GM19468 (cell line): ENCODE measurements around the gene LAMA1.

ENCODE experiments used
- ATAC-seq: cut with Tn5 transposase; IDR thresholded peaks from one replicate; pipeline ENCODE4 v1.9.1; 2021; ENCODE audit warnings: mild to moderate bottlenecking, moderate library complexity, moderate number of reproducible peaks; ENCODE audit not compliant: unreplicated experiment; ENCODE audit errors: extremely low read depth

LAMA1 gene

DNA sequence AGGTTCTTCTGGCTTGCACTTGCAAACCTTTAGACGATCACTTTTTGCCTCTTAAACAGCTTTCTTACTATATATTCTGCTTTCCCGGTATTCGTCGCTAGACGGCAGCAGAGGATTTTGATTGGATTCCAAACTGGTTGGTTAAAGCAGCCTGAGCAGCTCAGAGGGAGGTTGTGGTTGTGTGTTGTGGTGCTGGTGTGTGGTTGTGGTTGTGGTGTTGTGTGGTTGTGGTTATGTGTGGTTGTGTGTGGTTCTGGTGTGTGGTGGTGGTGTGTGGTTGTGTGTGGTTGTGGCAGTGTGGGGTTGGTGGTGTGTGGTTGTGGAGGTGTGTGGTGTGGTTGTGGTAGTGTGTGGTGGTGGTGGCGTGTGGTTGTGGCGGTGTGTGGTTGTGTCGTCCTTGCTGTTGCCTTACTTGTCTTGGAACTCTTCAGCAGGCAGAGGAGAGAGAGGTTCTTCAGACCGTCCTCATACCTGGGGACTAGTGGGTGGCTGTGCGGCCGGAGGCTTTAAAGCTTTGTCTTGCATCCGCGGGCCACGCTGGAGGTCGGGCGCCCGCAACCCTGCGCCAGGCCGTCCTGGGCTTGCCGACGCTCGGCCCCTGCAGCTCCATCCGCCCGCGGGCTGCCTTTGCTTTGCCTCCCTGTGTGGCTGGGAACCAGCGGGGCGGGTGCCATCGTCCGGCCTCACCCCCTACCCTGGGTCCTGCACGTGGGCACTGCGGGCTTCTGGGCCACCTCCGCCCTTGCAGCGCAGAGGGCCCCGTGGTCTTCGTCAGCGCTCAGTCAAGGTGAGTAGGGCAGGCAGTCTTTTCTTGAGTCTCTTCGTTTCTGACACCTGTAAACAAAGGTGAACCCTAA lies 197.3 kb downstream of the LAMA1 start:
- no peak for ATAC-seq

DNA sequence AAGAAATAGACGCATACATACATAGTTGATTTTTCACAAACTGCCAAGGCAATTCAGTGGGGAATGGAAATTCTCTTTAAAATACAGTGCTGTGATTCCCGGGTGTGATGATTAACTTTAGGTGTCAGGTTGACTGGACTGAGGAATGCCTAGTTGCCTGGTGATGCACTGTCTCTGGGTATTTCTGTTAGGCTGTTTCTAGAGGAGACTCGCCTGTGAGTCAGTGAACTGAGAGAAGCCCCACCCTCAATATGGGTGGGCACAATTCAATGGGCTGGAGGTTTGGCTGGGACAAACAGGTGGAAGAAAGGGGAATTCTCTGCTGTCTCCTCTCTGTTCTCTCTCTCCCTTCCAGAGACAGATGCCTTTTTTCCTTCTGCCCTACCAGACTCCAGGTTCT lies 200.5 kb downstream of the LAMA1 start:
- ATAC-seq, result no peak

DNA sequence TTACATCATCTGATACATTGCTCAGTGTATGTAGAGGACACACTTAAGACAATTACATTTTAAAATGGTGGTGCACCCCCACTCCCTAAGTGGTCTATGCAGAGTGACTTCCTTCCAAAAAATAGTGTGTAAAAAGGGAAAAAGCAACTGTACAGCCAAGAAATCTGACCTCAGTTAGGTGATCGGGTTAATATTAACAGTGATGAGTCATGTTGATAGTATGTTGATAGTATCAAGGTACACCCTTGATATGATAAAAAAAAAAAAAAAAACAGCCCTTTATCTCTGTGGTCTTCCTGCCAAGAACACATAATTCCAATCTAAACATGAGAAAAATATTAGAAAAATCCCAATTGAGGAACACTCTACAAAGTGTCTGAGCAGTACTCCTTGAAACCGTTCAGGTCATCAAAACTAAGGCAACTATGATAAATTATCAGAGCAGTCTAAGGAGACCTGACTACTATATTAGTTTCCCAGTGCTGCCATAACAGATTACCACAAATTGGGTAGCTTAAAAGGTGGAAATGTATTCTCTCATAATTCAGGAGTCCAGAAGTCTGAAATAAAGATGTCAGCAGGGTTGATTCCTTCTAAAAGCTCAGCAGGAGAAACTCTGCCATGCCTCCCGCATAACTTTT lies 216.2 kb downstream of the LAMA1 start:
- no peak for ATAC-seq

DNA sequence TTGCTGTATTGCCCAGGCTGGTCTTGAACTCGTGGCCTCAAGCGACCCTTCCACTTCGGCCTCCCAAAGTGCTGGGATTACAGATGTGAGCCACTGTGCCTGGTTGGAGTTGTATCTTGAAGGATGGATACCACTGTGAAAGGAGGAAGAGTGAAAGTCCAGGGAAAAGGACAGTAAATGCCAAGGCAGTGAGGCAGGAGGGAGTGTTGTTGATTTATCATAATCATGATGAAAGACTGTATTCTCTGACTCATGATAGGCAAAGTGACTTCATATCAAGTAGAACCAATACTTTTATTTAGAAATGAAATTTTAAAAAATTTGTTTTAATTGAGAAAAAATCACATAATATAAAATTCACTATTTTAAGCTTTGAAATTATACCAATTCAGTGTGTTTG lies 225.8 kb downstream of the LAMA1 start:
- ATAC-seq, result no peak
